Mesenchymal stem cell (in vitro differentiated cells and primary cell): Measurements from ENCODE around the gene CCDC197.
A peak's percentile ranks its signal among the peaks of the same experiment; 100 is the strongest.

Experiments
- DNase-seq: peaks from one replicate; pipeline ENCODE4 v3.0.0-alpha.2; 2013
- H2AFZ ChIP-seq: one replicate; pipeline ENCODE4 v1.6.1; 2013; ENCODE audit warnings: low read depth, mild to moderate bottlenecking, control low read depth, inconsistent platforms, low read length, moderate library complexity
- H2AK5ac ChIP-seq: 2 replicates; pipeline ENCODE4 v1.6.1; 2013; ENCODE audit warnings: low read length, moderate library complexity, mild to moderate bottlenecking, inconsistent platforms; ENCODE audit not compliant: severe bottlenecking
- H2BK120ac ChIP-seq: one replicate; pipeline ENCODE4 v1.6.1; 2013; ENCODE audit warnings: low read depth, mild to moderate bottlenecking, inconsistent platforms, low read length, moderate library complexity
- H2BK12ac ChIP-seq, 2 experiments: one replicate each; pipeline ENCODE4 v1.6.1; 2013; ENCODE audit warnings: inconsistent platforms in 2 of 2, low read length in 2 of 2, mild to moderate bottlenecking in 2 of 2, moderate library complexity in 2 of 2, control low read depth in 1 of 2
- H2BK15ac ChIP-seq: one replicate; pipeline ENCODE4 v1.6.1; 2013; ENCODE audit warnings: mild to moderate bottlenecking, low read depth, inconsistent platforms; ENCODE audit not compliant: poor library complexity, severe bottlenecking
- H2BK5ac ChIP-seq: 2 replicates; pipeline ENCODE4 v1.6.1; 2013; ENCODE audit warnings: low read depth, mild to moderate bottlenecking, low read length, control low read depth, inconsistent platforms; ENCODE audit not compliant: poor library complexity, severe bottlenecking
- H3K14ac ChIP-seq, 2 experiments: one replicate each; pipeline ENCODE4 v1.6.1; 2013; ENCODE audit warnings: inconsistent platforms in 2 of 2, low read length in 2 of 2, control low read depth in 1 of 2, mild to moderate bottlenecking in 1 of 2, moderate library complexity in 1 of 2
- H3K18ac ChIP-seq, 2 experiments: one replicate each; pipeline ENCODE4 v1.6.1; 2013; ENCODE audit warnings: inconsistent platforms in 2 of 2, low read length in 2 of 2, control low read depth in 1 of 2, low read depth in 1 of 2, mild to moderate bottlenecking in 1 of 2
- H3K23ac ChIP-seq, 2 experiments: one replicate each; pipeline ENCODE4 v1.6.1; 2013; ENCODE audit warnings: inconsistent platforms in 2 of 2, low read length in 2 of 2, mild to moderate bottlenecking in 2 of 2, moderate library complexity in 2 of 2, control low read depth in 1 of 2
- H3K27ac ChIP-seq: 2 replicates; pipeline ENCODE4 v1.5.1; 2013; ENCODE audit warnings: mild to moderate bottlenecking, moderate library complexity, low read length, control low read depth, inconsistent platforms; ENCODE audit not compliant: poor library complexity, severe bottlenecking
- H3K27me3 ChIP-seq, 2 experiments: 2 replicates each; pipeline versions ENCODE4 v1.6.1 to v1.7.0; 2013; ENCODE audit warnings: low read length in 2 of 2, mild to moderate bottlenecking in 2 of 2, moderate library complexity in 2 of 2, control low read depth in 1 of 2, inconsistent platforms in 1 of 2; ENCODE audit not compliant: control insufficient read depth in 1 of 2, insufficient read depth in 1 of 2
- H3K36me3 ChIP-seq, 2 experiments: 2 replicates each; pipeline versions ENCODE4 v1.6.1 to v1.7.0; 2013; ENCODE audit warnings: low read length in 2 of 2, control low read depth in 1 of 2, inconsistent platforms in 1 of 2, low read depth in 1 of 2, mild to moderate bottlenecking in 1 of 2; ENCODE audit not compliant: insufficient read depth in 2 of 2, control insufficient read depth in 1 of 2
- H3K4ac ChIP-seq, 2 experiments: one replicate each; pipeline ENCODE4 v1.6.1; 2013; ENCODE audit warnings: inconsistent platforms in 2 of 2, low read length in 2 of 2, mild to moderate bottlenecking in 2 of 2, moderate library complexity in 2 of 2, control low read depth in 1 of 2, low read depth in 1 of 2
- H3K4me1 ChIP-seq: 2 replicates; pipeline ENCODE4 v1.6.1; 2013; ENCODE audit warnings: low read depth, low read length, control low read depth; ENCODE audit not compliant: control insufficient read depth, insufficient read depth
- H3K4me2 ChIP-seq: 2 replicates; pipeline ENCODE4 v1.6.1; 2013; ENCODE audit warnings: low read length, mild to moderate bottlenecking, inconsistent platforms; ENCODE audit not compliant: poor library complexity, severe bottlenecking
- H3K4me3 ChIP-seq, 2 experiments: 2 replicates each; pipeline versions ENCODE4 v1.5.1 to v1.7.0; 2013; ENCODE audit warnings: low read length in 2 of 2, mild to moderate bottlenecking in 2 of 2, control low read depth in 1 of 2, low read depth in 1 of 2; ENCODE audit not compliant: insufficient read depth in 1 of 2
- H3K79me1 ChIP-seq: replicated peaks from 2 replicates; pipeline ENCODE4 v1.6.1; 2013; ENCODE audit warnings: mild to moderate bottlenecking, control low read depth, low read length, inconsistent platforms; ENCODE audit not compliant: poor library complexity, severe bottlenecking
- H3K9ac ChIP-seq: 2 replicates; pipeline ENCODE4 v1.7.0; 2013; ENCODE audit warnings: mild to moderate bottlenecking, low read length, moderate library complexity
- H3K9me3 ChIP-seq: 2 replicates; pipeline ENCODE4 v1.7.0; 2013; ENCODE audit warnings: mild to moderate bottlenecking, low read length; ENCODE audit not compliant: control insufficient read depth
- H4K8ac ChIP-seq: one replicate; pipeline ENCODE4 v1.6.1; 2013; ENCODE audit warnings: inconsistent platforms, mild to moderate bottlenecking, low read length, moderate library complexity
- H4K91ac ChIP-seq: one replicate; pipeline ENCODE4 v1.6.1; 2013; ENCODE audit warnings: mild to moderate bottlenecking, low read length, inconsistent platforms
- WGBS: methylation state at CpG from one replicate; pipeline ENCODE4 v1.1.7; 2013; ENCODE audit warnings: mixed read lengths; 5-methylcytosine and 5-hydroxymethylcytosine counted together

Gene CCDC197

GRCh38 chr14:93954900-93955849 is 41.9 kb upstream of the CCDC197 start:
- peaks cover 0 to 21% of the 10 kb centered on the region in 2 experiments for H3K27me3 ChIP-seq
- H3K9me3 ChIP-seq, result no peaks in the 10 kb centered on the region
- no peak overlapping the region for H3K23ac ChIP-seq
- no peak overlapping the region for H2AFZ ChIP-seq
- H3K4ac ChIP-seq, result no peak overlapping the region
- no peaks in the 10 kb centered on the region for H3K36me3 ChIP-seq
- no peak overlapping the region for H3K9ac ChIP-seq
- H2BK15ac ChIP-seq, result peak overlapping the region; percentile 50
- no peak overlapping the region for H2BK120ac ChIP-seq
- H3K18ac ChIP-seq, result no peak overlapping the region
- no peak overlapping the region for H2BK5ac ChIP-seq
- H3K4me2 ChIP-seq, result no peak overlapping the region
- peak overlapping the region in 1 of 2 experiments; percentile 27 for H3K14ac ChIP-seq
- H4K91ac ChIP-seq, result peak overlapping the region; percentile 16
- no peaks in the 10 kb centered on the region for H3K79me1 ChIP-seq
- peak overlapping the region; percentile 49 for H2AK5ac ChIP-seq
- WGBS, result 70% methylated on average over 17 of the region's 19 CpGs
- H4K8ac ChIP-seq, result no peak overlapping the region
- no peak overlapping the region for H2BK12ac ChIP-seq
- DNase-seq, result no peak
- peaks cover 67% of the 10 kb centered on the region for H3K4me1 ChIP-seq
- H3K27ac ChIP-seq, result no peak overlapping the region
- no peak overlapping the region for H3K4me3 ChIP-seq

GRCh38 chr14:93955850-93956481 is 41.1 kb upstream of the CCDC197 start:
- no peak overlapping the region for H4K8ac ChIP-seq
- H4K91ac ChIP-seq, result peak overlapping the region; percentile 16
- peaks cover 0 to 21% of the 10 kb centered on the region in 2 experiments for H3K27me3 ChIP-seq
- no peak overlapping the region for H3K23ac ChIP-seq
- H2BK120ac ChIP-seq, result no peak overlapping the region
- H3K9me3 ChIP-seq, result no peaks in the 10 kb centered on the region
- H3K4me2 ChIP-seq, result no peak overlapping the region
- no peak overlapping the region for H2BK5ac ChIP-seq
- peaks cover 66% of the 10 kb centered on the region for H3K4me1 ChIP-seq
- H3K4ac ChIP-seq, result no peak overlapping the region
- H3K79me1 ChIP-seq, result no peaks in the 10 kb centered on the region
- H3K4me3 ChIP-seq, result no peak overlapping the region
- H2AFZ ChIP-seq, result no peak overlapping the region
- H2AK5ac ChIP-seq, result peak overlapping the region; percentile 54
- no peak for DNase-seq
- H3K36me3 ChIP-seq, result no peaks in the 10 kb centered on the region
- H3K27ac ChIP-seq, result no peak overlapping the region
- no peak overlapping the region for H3K9ac ChIP-seq
- no peak overlapping the region for H3K18ac ChIP-seq
- WGBS, result 51% methylated on average over 6 of the region's 8 CpGs
- H2BK15ac ChIP-seq, result no peak overlapping the region
- H3K14ac ChIP-seq, result peak overlapping the region in 1 of 2 experiments; percentile 27
- H2BK12ac ChIP-seq, result no peak overlapping the region

- no peak overlapping the region for H3K4me2 ChIP-seq
- H3K4me3 ChIP-seq, result no peak overlapping the region
- peaks cover 65% of the 10 kb centered on the region for H3K4me1 ChIP-seq
- 73% methylated on average over 14 of the region's 14 CpGs for WGBS
- no peaks in the 10 kb centered on the region for H3K9me3 ChIP-seq
- peaks cover 0 to 21% of the 10 kb centered on the region in 2 experiments for H3K27me3 ChIP-seq
- no peak overlapping the region for H3K4ac ChIP-seq
- H3K27ac ChIP-seq, result no peak overlapping the region
- H3K23ac ChIP-seq, result no peak overlapping the region
- H2BK15ac ChIP-seq, result peak overlapping the region; percentile 53
- H2BK120ac ChIP-seq, result no peak overlapping the region
- no peaks in the 10 kb centered on the region for H3K79me1 ChIP-seq
- H3K18ac ChIP-seq, result no peak overlapping the region
- no peak overlapping the region for H3K14ac ChIP-seq
- no peak overlapping the region for H2AFZ ChIP-seq
- peak overlapping the region; percentile 20 for H4K91ac ChIP-seq
- H3K9ac ChIP-seq, result no peak overlapping the region
- DNase-seq, result no peak
- H2BK12ac ChIP-seq, result peak overlapping the region; percentile 10 to 14
- H4K8ac ChIP-seq, result no peak overlapping the region
- H3K36me3 ChIP-seq, result no peaks in the 10 kb centered on the region
- H2BK5ac ChIP-seq, result peak overlapping the region; percentile 14
- peak overlapping the region; percentile 54 for H2AK5ac ChIP-seq
Observed at GRCh38 chr14:93956514-93957332, 40.4 kb upstream of the CCDC197 start.
